HL-60 (cell line): Measurements from ENCODE around the gene RNF130.

Experiments used
- DNase-seq, 2 experiments: peaks; one replicate each; pipeline ENCODE4 v3.0.0-alpha.2; 2010 to 2020; ENCODE audit warnings: low read depth in 1 of 2, low spot score in 1 of 2
- H3K27ac ChIP-seq: fragments of 250-450 bp; sonication (Bioruptor Pico); replicated peaks from 2 replicates; pipeline ENCODE4 v1.5.1; 2020; ENCODE audit warnings: mild to moderate bottlenecking, moderate library complexity
- H3K27me3 ChIP-seq: fragments of 250-450 bp; sonication (Bioruptor Pico); 2 replicates; pipeline ENCODE4 v1.5.1; 2021; ENCODE audit warnings: mild to moderate bottlenecking, moderate library complexity; ENCODE audit not compliant: insufficient read depth, poor library complexity, severe bottlenecking
- H3K4me3 ChIP-seq: replicated peaks from 2 replicates; pipeline ENCODE4 v1.5.1; 2011; ENCODE audit warnings: mild to moderate bottlenecking, control low read depth, low read length; ENCODE audit not compliant: insufficient read depth
- GABPA ChIP-seq: IDR thresholded peaks from 2 replicates; pipeline ENCODE4 v1.6.1; 2012; ENCODE audit warnings: low read depth
- POLR2AphosphoS5 ChIP-seq: IDR thresholded peaks from 2 replicates; pipeline ENCODE4 v1.6.1; 2012; ENCODE audit warnings: low read depth
- SPI1 ChIP-seq: IDR thresholded peaks from 2 replicates; pipeline ENCODE4 v1.6.1; 2012; ENCODE audit warnings: low read depth, mild to moderate bottlenecking, borderline replicate concordance
- TF ChIP-seq, protein P1 (sequence below): IDR thresholded peaks from one replicate; pipeline ENCODE4 v1.5.1; 2011; ENCODE audit warnings: low read length, control low read depth, inconsistent platforms; ENCODE audit not compliant: insufficient read depth
- TF ChIP-seq, protein P2 (sequence below): IDR thresholded peaks from 2 replicates; pipeline ENCODE4 v1.6.1; 2012; ENCODE audit warnings: low read depth; ENCODE audit not compliant: insufficient replicate concordance

The RNF130 gene

DNA sequence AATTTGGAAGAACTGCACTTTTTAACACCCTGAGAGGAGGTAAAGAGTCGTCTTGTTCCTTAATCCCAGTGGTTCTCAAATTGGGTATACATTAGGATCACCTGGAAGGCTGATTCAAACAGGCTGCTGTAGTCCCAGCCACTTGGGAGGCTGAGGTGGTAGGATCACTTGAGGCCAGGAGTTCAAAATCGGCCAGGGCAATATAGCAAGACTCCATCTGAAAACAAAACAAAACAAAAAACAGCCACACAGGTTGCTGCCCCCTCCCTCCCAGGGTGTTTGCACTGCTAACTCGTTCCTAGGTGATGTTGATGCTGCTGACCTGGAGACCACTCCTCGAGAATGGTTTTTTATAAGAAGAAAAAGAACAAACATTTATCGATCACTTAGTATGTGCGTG, 162.3 kb downstream of the RNF130 start:
- TF ChIP-seq, protein P1, sequence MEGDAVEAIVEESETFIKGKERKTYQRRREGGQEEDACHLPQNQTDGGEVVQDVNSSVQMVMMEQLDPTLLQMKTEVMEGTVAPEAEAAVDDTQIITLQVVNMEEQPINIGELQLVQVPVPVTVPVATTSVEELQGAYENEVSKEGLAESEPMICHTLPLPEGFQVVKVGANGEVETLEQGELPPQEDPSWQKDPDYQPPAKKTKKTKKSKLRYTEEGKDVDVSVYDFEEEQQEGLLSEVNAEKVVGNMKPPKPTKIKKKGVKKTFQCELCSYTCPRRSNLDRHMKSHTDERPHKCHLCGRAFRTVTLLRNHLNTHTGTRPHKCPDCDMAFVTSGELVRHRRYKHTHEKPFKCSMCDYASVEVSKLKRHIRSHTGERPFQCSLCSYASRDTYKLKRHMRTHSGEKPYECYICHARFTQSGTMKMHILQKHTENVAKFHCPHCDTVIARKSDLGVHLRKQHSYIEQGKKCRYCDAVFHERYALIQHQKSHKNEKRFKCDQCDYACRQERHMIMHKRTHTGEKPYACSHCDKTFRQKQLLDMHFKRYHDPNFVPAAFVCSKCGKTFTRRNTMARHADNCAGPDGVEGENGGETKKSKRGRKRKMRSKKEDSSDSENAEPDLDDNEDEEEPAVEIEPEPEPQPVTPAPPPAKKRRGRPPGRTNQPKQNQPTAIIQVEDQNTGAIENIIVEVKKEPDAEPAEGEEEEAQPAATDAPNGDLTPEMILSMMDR, result no peak
- TF ChIP-seq, protein P2, sequence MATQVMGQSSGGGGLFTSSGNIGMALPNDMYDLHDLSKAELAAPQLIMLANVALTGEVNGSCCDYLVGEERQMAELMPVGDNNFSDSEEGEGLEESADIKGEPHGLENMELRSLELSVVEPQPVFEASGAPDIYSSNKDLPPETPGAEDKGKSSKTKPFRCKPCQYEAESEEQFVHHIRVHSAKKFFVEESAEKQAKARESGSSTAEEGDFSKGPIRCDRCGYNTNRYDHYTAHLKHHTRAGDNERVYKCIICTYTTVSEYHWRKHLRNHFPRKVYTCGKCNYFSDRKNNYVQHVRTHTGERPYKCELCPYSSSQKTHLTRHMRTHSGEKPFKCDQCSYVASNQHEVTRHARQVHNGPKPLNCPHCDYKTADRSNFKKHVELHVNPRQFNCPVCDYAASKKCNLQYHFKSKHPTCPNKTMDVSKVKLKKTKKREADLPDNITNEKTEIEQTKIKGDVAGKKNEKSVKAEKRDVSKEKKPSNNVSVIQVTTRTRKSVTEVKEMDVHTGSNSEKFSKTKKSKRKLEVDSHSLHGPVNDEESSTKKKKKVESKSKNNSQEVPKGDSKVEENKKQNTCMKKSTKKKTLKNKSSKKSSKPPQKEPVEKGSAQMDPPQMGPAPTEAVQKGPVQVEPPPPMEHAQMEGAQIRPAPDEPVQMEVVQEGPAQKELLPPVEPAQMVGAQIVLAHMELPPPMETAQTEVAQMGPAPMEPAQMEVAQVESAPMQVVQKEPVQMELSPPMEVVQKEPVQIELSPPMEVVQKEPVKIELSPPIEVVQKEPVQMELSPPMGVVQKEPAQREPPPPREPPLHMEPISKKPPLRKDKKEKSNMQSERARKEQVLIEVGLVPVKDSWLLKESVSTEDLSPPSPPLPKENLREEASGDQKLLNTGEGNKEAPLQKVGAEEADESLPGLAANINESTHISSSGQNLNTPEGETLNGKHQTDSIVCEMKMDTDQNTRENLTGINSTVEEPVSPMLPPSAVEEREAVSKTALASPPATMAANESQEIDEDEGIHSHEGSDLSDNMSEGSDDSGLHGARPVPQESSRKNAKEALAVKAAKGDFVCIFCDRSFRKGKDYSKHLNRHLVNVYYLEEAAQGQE, result no peak
- TF ChIP-seq POLR2AphosphoS5 (no peak), GABPA (no peak), SPI1 (no peak)
- Histone ChIP-seq H3K27me3 (no peaks in the 10 kb centered on the region), H3K27ac (no peak overlapping the region), H3K4me3 (no peak overlapping the region)
- no peak for DNase-seq

DNA sequence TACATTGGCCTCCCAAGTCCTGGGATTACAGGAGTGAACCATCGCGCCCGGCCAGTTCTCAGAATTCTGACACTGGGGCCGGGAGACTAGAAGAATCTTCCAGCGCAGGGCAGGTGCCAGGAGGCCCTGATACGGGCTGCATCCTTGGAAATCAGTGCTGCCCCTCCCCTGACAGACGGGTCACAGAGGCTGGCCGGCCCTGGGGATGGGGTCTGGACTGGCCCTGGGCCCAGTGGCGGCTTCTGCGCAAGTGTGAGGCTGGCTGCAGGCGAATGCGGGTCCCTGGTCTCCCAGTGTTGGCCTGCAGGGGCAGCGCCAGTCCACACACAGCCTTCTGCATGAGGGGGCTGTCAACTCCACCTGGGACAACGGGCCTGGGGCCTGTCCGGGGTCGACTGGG, 163.0 kb downstream of the RNF130 start:
- TF ChIP-seq POLR2AphosphoS5 (no peak), SPI1 (no peak), GABPA (no peak)
- TF ChIP-seq, protein P2, result no peak
- TF ChIP-seq, protein P1, result no peak
- peak in 1 of 2 experiments; percentile 9 for DNase-seq
- no peaks in the 10 kb centered on the region for H3K27me3 ChIP-seq
- peak overlapping the region; percentile 83 for H3K27ac ChIP-seq
- no peak overlapping the region for H3K4me3 ChIP-seq

DNA sequence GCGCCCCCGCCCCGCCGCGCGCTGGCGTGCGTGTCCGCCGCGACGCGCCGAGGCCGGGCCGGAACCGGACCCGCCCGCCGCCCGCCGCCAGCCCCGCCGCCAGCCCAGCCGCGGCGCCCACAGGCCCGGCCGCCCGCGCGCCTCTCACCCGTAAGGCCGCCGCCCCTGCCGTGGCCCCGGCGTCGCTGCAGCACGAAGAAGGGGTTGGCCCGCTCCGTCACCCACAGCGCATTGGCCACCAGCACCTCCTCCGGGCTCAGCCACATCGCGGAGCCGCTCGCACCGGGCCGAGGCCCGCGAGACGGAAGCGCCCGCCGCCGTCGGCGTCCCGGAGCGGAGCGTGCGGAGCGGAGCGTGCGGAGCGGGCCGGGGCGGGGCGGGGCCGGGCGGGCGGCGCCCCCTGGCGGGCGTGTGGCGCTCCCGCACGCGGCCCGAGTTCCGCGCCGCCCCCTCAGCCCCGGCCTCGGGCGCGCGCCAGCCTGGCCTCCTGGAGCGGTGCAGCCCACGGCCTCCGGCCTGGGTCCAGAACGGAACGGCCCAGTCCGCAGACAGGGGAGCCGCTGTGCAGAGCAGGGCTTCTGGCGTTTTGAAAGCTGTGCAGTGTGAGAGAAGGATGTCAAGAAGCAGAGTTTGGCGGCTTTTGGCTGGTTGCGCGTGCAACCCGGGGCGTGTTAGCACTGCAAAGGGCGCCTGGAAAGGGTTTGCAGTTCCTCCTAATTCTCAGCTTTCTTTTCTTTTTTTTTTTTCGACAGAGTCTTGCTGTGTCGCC, 163.8 kb downstream of the RNF130 start, which contains the start of gene TBC1D9B:
TSS of gene TBC1D9B (minus strand) at position 342 of the 769 bp plus-strand sequence. CDS start at position 266, 76 bp downstream.
- H3K4me3 ChIP-seq, result peak within 1 kb of the TSS; percentile 74
- peak within 1 kb of the TSS; percentile 83 for H3K27ac ChIP-seq
- DNase-seq, result peak; percentile 58 to 63

More for the DNA sequence above, 163.8 kb downstream of the RNF130 start, which contains the start of gene TBC1D9B:
- TF ChIP-seq POLR2AphosphoS5 (no peak), GABPA (no peak), SPI1 (peak; percentile 47; the same call in 1 of the 2 replicates)
- TF ChIP-seq, protein P1, result no peak
- TF ChIP-seq, protein P2, result no peak
- no peaks in the 10 kb centered on the region for H3K27me3 ChIP-seq
